Measurements from ENCODE around the gene MDM2. TPM values are rescaled to one million over a fixed set of nuclear protein-coding genes. Genes with fewer than 3 reads are reported as not detected.

MDM2 gene
- polyA plus RNA-seq, 2 donors = 21.9 to 93.4 TPM

DNA sequence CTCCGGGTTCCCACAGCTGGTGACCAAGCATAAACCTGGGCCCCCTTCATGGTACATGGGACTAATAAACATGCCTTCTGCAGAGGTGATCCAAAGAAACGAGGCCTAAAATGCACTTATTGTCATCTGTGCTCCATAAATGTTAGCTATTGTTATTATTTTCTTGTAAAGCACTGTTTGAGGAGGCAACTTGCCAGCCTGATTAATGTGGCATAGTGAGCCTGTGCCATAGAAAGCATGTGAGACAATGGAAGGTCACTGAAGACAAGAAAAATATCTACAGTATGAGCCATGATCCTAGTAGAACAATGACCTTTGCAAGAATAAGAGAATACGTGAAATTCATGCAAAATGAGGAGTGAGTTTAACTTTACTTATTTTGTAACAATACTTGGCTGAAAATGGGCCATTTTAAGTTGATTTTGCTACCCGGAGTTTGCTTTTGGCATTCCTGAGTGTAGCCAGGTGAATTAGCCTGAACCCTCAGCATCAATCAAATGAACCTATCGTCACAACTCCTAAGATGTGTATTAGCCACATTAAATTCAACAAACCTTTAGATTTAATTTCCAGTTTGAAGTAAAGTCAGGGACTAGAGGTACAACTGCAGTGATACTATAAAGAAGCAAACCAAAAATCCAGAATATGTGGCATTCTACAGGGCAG lies 72.8 kb downstream of the MDM2 start:
- H3K4me1 ChIP-seq (ENCODE audit: control insufficient read depth in 2 of 2, insufficient read depth in 2 of 2, low read length in 1 of 2) = no peaks in the 10 kb centered on the region
- H3K27me3 ChIP-seq (ENCODE audit: control insufficient read depth in 1 of 2, insufficient read depth in 2 of 2, low read length in 2 of 2) = no peaks in the 10 kb centered on the region
- H3K27ac ChIP-seq (ENCODE audit: low read depth in 2 of 2, low read length in 1 of 2) = no peak overlapping the region
- peaks cover 0 to 2% of the 10 kb centered on the region in 2 donors for H3K9me3 ChIP-seq (ENCODE audit: control insufficient read depth in 2 of 2, insufficient read depth in 1 of 2, low read depth in 1 of 2, low read length in 1 of 2)
- 77 to 79% methylated on average over 5 of the region's 5 CpGs for WGBS, 2 donors
- no peaks in the 10 kb centered on the region for H3K36me3 ChIP-seq (ENCODE audit: control insufficient read depth in 2 of 2, insufficient read depth in 2 of 2, low read length in 1 of 2)
- no peak overlapping the region for H3K4me3 ChIP-seq (ENCODE audit: low read depth in 1 of 2, low read length in 2 of 2)

- no peak overlapping the region for H3K27ac ChIP-seq (ENCODE audit: low read depth in 2 of 2, low read length in 1 of 2)
- H3K4me3 ChIP-seq (ENCODE audit: low read depth in 1 of 2, low read length in 2 of 2) = no peak overlapping the region
- H3K4me1 ChIP-seq (ENCODE audit: control insufficient read depth in 2 of 2, insufficient read depth in 2 of 2, low read length in 1 of 2) = no peaks in the 10 kb centered on the region
- no peaks in the 10 kb centered on the region for H3K36me3 ChIP-seq (ENCODE audit: control insufficient read depth in 2 of 2, insufficient read depth in 2 of 2, low read length in 1 of 2)
- peaks cover 0 to 2% of the 10 kb centered on the region in 2 donors for H3K9me3 ChIP-seq (ENCODE audit: control insufficient read depth in 2 of 2, insufficient read depth in 1 of 2, low read depth in 1 of 2, low read length in 1 of 2)
- 96 to 99% methylated on average over 4 of the region's 4 CpGs for WGBS, 2 donors
- H3K27me3 ChIP-seq (ENCODE audit: control insufficient read depth in 1 of 2, insufficient read depth in 2 of 2, low read length in 2 of 2) = no peaks in the 10 kb centered on the region
Observed at GRCh38 chr12:68882251-68882964, 74.4 kb downstream of the MDM2 start.

DNA sequence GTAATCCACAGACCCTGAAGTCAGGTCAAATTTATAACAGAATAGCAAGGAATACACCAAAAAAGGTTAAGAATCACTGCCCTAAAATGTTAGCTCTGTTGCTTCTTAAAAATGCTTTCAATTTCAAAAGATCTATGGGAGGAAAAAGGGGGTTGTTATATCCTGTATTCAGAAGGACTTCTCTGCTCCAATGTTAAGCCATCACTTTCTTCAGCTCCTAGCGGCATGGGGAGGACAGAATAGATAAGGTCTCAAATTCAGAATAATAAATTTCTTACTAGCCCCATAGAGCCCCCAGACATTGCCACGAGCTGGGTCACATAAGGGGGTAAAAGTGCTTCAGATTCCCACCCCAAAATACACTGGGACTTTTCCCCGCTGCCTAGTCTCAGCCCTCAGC lies 75.2 kb downstream of the MDM2 start:
- Histone ChIP-seq H3K9me3 (ENCODE audit: control insufficient read depth in 2 of 2, insufficient read depth in 1 of 2, low read depth in 1 of 2, low read length in 1 of 2) (peaks cover 0 to 2% of the 10 kb centered on the region in 2 donors), H3K4me3 (ENCODE audit: low read depth in 1 of 2, low read length in 2 of 2) (no peak overlapping the region), H3K36me3 (ENCODE audit: control insufficient read depth in 2 of 2, insufficient read depth in 2 of 2, low read length in 1 of 2) (no peaks in the 10 kb centered on the region), H3K27ac (ENCODE audit: low read depth in 2 of 2, low read length in 1 of 2) (no peak overlapping the region), H3K27me3 (ENCODE audit: control insufficient read depth in 1 of 2, insufficient read depth in 2 of 2, low read length in 2 of 2) (no peaks in the 10 kb centered on the region), H3K4me1 (ENCODE audit: control insufficient read depth in 2 of 2, insufficient read depth in 2 of 2, low read length in 1 of 2) (no peaks in the 10 kb centered on the region)
- 80 to 88% methylated on average over 3 of the region's 3 CpGs for WGBS, 2 donors

DNA sequence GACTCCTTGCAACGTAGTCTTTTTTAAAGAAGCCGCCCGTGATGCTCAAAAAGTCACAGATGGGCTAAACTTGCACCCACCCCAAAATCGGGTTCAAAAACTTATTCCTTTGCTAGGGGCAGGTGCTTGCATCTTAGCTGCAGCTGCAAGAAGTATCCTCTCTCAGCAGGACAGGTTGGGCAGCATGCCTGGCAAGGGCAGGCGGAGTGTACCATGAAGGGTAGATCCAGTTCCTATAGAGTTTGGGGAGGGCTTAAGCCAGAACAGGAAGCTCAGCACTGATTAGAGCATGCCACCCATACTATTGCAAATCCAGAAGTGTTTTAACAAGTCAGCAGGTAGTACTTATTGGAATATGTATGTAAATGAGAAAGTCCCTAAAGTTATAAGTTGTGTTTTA lies 76.3 kb downstream of the MDM2 start:
- H3K4me3 ChIP-seq (ENCODE audit: low read depth in 1 of 2, low read length in 2 of 2) = no peak overlapping the region
- WGBS, 2 donors = 85 to 87% methylated on average over 5 of the region's 5 CpGs
- H3K9me3 ChIP-seq (ENCODE audit: control insufficient read depth in 2 of 2, insufficient read depth in 1 of 2, low read depth in 1 of 2, low read length in 1 of 2) = no peaks in the 10 kb centered on the region
- H3K27ac ChIP-seq (ENCODE audit: low read depth in 2 of 2, low read length in 1 of 2) = no peak overlapping the region
- H3K4me1 ChIP-seq (ENCODE audit: control insufficient read depth in 2 of 2, insufficient read depth in 2 of 2, low read length in 1 of 2) = no peaks in the 10 kb centered on the region
- H3K27me3 ChIP-seq (ENCODE audit: control insufficient read depth in 1 of 2, insufficient read depth in 2 of 2, low read length in 2 of 2) = no peaks in the 10 kb centered on the region
- H3K36me3 ChIP-seq (ENCODE audit: control insufficient read depth in 2 of 2, insufficient read depth in 2 of 2, low read length in 1 of 2) = no peaks in the 10 kb centered on the region

DNA sequence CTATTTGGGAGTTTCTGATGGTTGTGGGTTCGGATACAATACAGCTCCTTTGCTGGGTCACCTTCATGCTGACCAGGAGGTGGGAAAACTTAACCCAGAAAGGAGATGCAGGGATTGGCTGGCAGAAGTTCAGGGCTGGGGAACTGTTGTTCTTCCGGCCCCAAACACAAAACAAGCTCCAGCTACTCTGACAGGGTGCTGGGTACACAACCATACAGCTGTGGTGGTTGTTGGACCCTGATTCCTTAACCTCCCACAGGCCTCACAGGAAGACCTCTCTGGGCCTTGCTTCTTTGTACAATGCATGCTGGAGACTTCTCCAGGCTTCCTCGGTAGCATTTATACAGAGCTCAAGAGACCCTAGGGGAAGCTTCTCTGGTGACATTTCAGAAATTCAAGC lies 77.4 kb downstream of the MDM2 start:
- Histone ChIP-seq H3K9me3 (ENCODE audit: control insufficient read depth in 2 of 2, insufficient read depth in 1 of 2, low read depth in 1 of 2, low read length in 1 of 2) (no peaks in the 10 kb centered on the region), H3K27me3 (ENCODE audit: control insufficient read depth in 1 of 2, insufficient read depth in 2 of 2, low read length in 2 of 2) (no peaks in the 10 kb centered on the region), H3K4me1 (ENCODE audit: control insufficient read depth in 2 of 2, insufficient read depth in 2 of 2, low read length in 1 of 2) (no peaks in the 10 kb centered on the region), H3K36me3 (ENCODE audit: control insufficient read depth in 2 of 2, insufficient read depth in 2 of 2, low read length in 1 of 2) (no peaks in the 10 kb centered on the region), H3K27ac (ENCODE audit: low read depth in 2 of 2, low read length in 1 of 2) (no peak overlapping the region), H3K4me3 (ENCODE audit: low read depth in 1 of 2, low read length in 2 of 2) (no peak overlapping the region)
- 88 to 89% methylated on average over 3 of the region's 3 CpGs for WGBS, 2 donors

GRCh38 chr12:68886636-68887572 lies 78.9 kb downstream of the MDM2 start:
- no peak overlapping the region for H3K4me3 ChIP-seq (ENCODE audit: low read depth in 1 of 2, low read length in 2 of 2)
- H3K27ac ChIP-seq (ENCODE audit: low read depth in 2 of 2, low read length in 1 of 2) = no peak overlapping the region
- WGBS, 2 donors = 69 to 74% methylated on average over 5 of the region's 5 CpGs
- no peaks in the 10 kb centered on the region for H3K27me3 ChIP-seq (ENCODE audit: control insufficient read depth in 1 of 2, insufficient read depth in 2 of 2, low read length in 2 of 2)
- H3K4me1 ChIP-seq (ENCODE audit: control insufficient read depth in 2 of 2, insufficient read depth in 2 of 2, low read length in 1 of 2) = no peaks in the 10 kb centered on the region
- H3K36me3 ChIP-seq (ENCODE audit: control insufficient read depth in 2 of 2, insufficient read depth in 2 of 2, low read length in 1 of 2) = no peaks in the 10 kb centered on the region
- H3K9me3 ChIP-seq (ENCODE audit: control insufficient read depth in 2 of 2, insufficient read depth in 1 of 2, low read depth in 1 of 2, low read length in 1 of 2) = no peaks in the 10 kb centered on the region

- Histone ChIP-seq H3K4me3 (ENCODE audit: low read depth in 1 of 2, low read length in 2 of 2) (no peak overlapping the region), H3K9me3 (ENCODE audit: control insufficient read depth in 2 of 2, insufficient read depth in 1 of 2, low read depth in 1 of 2, low read length in 1 of 2) (no peaks in the 10 kb centered on the region), H3K36me3 (ENCODE audit: control insufficient read depth in 2 of 2, insufficient read depth in 2 of 2, low read length in 1 of 2) (no peaks in the 10 kb centered on the region), H3K4me1 (ENCODE audit: control insufficient read depth in 2 of 2, insufficient read depth in 2 of 2, low read length in 1 of 2) (no peaks in the 10 kb centered on the region), H3K27me3 (ENCODE audit: control insufficient read depth in 1 of 2, insufficient read depth in 2 of 2, low read length in 2 of 2) (no peaks in the 10 kb centered on the region), H3K27ac (ENCODE audit: low read depth in 2 of 2, low read length in 1 of 2) (no peak overlapping the region)
- WGBS, 2 donors = 93 to 100% methylated on average over 1 of the region's 1 CpG
Observed at GRCh38 chr12:68887641-68888040, 79.7 kb downstream of the MDM2 start.

GRCh38 chr12:68888243-68888642 lies 80.3 kb downstream of the MDM2 start:
- H3K9me3 ChIP-seq (ENCODE audit: control insufficient read depth in 2 of 2, insufficient read depth in 1 of 2, low read depth in 1 of 2, low read length in 1 of 2) = no peaks in the 10 kb centered on the region
- no peak overlapping the region for H3K4me3 ChIP-seq (ENCODE audit: low read depth in 1 of 2, low read length in 2 of 2)
- H3K36me3 ChIP-seq (ENCODE audit: control insufficient read depth in 2 of 2, insufficient read depth in 2 of 2, low read length in 1 of 2) = no peaks in the 10 kb centered on the region
- no peaks in the 10 kb centered on the region for H3K27me3 ChIP-seq (ENCODE audit: control insufficient read depth in 1 of 2, insufficient read depth in 2 of 2, low read length in 2 of 2)
- H3K4me1 ChIP-seq (ENCODE audit: control insufficient read depth in 2 of 2, insufficient read depth in 2 of 2, low read length in 1 of 2) = no peaks in the 10 kb centered on the region
- H3K27ac ChIP-seq (ENCODE audit: low read depth in 2 of 2, low read length in 1 of 2) = no peak overlapping the region

DNA sequence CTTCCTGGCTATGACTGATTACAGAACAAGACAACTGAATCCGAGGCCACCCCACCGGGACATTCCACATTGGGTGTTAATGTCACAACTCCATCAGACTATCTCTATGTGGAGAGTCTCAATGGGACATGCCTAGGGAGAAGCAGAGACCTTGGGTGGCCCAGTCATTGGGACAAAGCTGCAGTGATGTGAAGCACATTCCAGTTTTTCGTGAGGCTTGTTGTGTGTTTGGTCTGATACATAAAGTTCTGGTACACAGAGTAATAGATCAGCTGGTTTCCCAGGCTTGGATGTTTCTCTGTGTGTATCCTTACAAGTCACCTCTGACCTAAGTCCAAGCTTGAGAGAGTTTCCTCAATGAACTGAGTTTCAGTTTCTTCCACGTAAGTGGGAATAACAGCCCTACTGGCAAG lies 82.7 kb downstream of the MDM2 start:
- Histone ChIP-seq H3K4me1 (ENCODE audit: control insufficient read depth in 2 of 2, insufficient read depth in 2 of 2, low read length in 1 of 2) (no peaks in the 10 kb centered on the region), H3K9me3 (ENCODE audit: control insufficient read depth in 2 of 2, insufficient read depth in 1 of 2, low read depth in 1 of 2, low read length in 1 of 2) (no peaks in the 10 kb centered on the region), H3K4me3 (ENCODE audit: low read depth in 1 of 2, low read length in 2 of 2) (no peak overlapping the region), H3K27ac (ENCODE audit: low read depth in 2 of 2, low read length in 1 of 2) (no peak overlapping the region), H3K36me3 (ENCODE audit: control insufficient read depth in 2 of 2, insufficient read depth in 2 of 2, low read length in 1 of 2) (no peaks in the 10 kb centered on the region), H3K27me3 (ENCODE audit: control insufficient read depth in 1 of 2, insufficient read depth in 2 of 2, low read length in 2 of 2) (no peaks in the 10 kb centered on the region)
- WGBS, 2 donors = 78 to 80% methylated on average over 4 of the region's 4 CpGs

Measured in esophagus (tissue), 2 donors.